HCEC 1CT (cell line): ENCODE measurements around the gene ATP6V0B.
A peak's percentile ranks its signal among the peaks of the same experiment; 100 is the strongest.

ENCODE experiments used
- DNase-seq: peaks from one replicate; pipeline ENCODE4 v3.0.0-alpha.2; 2017

The ATP6V0B gene

GRCh38 chr1:43974443-43975248 lies at the start of gene ATP6V0B:
ATP6V0B (plus strand) TSS chr1:43974960; CDS start chr1:43975041, 81 bp downstream.
- peak; percentile 95 for DNase-seq

GRCh38 chr1:43925846-43926245 lies 48.9 kb upstream of the ATP6V0B start:
- no peak for DNase-seq

- DNase-seq, result no peak
These were observed 44.4 kb upstream of the ATP6V0B start for GRCh38 chr1:43930168-43930948.

GRCh38 chr1:43930949-43931275 lies 43.8 kb upstream of the ATP6V0B start:
- no peak for DNase-seq

- no peak for DNase-seq
These were observed 42.8 kb upstream of the ATP6V0B start for GRCh38 chr1:43931711-43932660.

- DNase-seq, result peak; percentile 65
These were observed 41.9 kb upstream of the ATP6V0B start for GRCh38 chr1:43932786-43933385.

- DNase-seq, result no peak
These were observed 41.2 kb upstream of the ATP6V0B start, which contains the start of gene ARTN for GRCh38 chr1:43933386-43934100. ARTN (plus strand) TSS chr1:43933801; CDS start chr1:43935657, 1,856 bp downstream.

- peak; percentile 48 for DNase-seq
These were observed 40.4 kb upstream of the ATP6V0B start for GRCh38 chr1:43934101-43934985.

- no peak for DNase-seq
These were observed 39.8 kb upstream of the ATP6V0B start for GRCh38 chr1:43934986-43935324.

GRCh38 chr1:43935711-43936427 lies 38.9 kb upstream of the ATP6V0B start:
- DNase-seq, result no peak

- no peak for DNase-seq
These were observed 38.2 kb upstream of the ATP6V0B start for GRCh38 chr1:43936431-43937151.

- DNase-seq, result peak; percentile 0
These were observed 37.4 kb upstream of the ATP6V0B start for GRCh38 chr1:43937179-43937865.

- DNase-seq, result no peak
These were observed 36.4 kb upstream of the ATP6V0B start for GRCh38 chr1:43938383-43938782.

- DNase-seq, result peak; percentile 0
These were observed 35.7 kb upstream of the ATP6V0B start for GRCh38 chr1:43938892-43939587.

GRCh38 chr1:43942411-43942810 lies 32.3 kb upstream of the ATP6V0B start:
- DNase-seq, result no peak

GRCh38 chr1:43944860-43945259 lies 29.9 kb upstream of the ATP6V0B start:
- DNase-seq, result no peak

GRCh38 chr1:43945674-43946235 lies 29.0 kb upstream of the ATP6V0B start:
- no peak for DNase-seq
